GM19467 (cell line): ENCODE measurements around the gene IL1RAPL2.
"Not testable (repeated sequence)": the region's sequence is repeated elsewhere in the genome, so short reads cannot be mapped to it uniquely, and the experiment has no call there.

Experiments used
- ATAC-seq: cut with Tn5 transposase; IDR thresholded peaks from one replicate; pipeline ENCODE4 v1.9.1; 2021; ENCODE audit warnings: mild to moderate bottlenecking, moderate library complexity; ENCODE audit not compliant: unreplicated experiment

IL1RAPL2 gene

GRCh38 chrX:104842646-104843045, 276.6 kb downstream of the IL1RAPL2 start:
- ATAC-seq: no peak

GRCh38 chrX:104852241-104852640, 286.2 kb downstream of the IL1RAPL2 start:
- ATAC-seq: no peak

GRCh38 chrX:104854188-104854587, 288.2 kb downstream of the IL1RAPL2 start:
- no peak for ATAC-seq

GRCh38 chrX:104854790-104855340, 288.9 kb downstream of the IL1RAPL2 start:
- no peak for ATAC-seq

GRCh38 chrX:104863466-104863865, 297.5 kb downstream of the IL1RAPL2 start:
- no peak for ATAC-seq

GRCh38 chrX:104864296-104864695, 298.3 kb downstream of the IL1RAPL2 start:
- no peak for ATAC-seq

GRCh38 chrX:104877504-104877903, 311.5 kb downstream of the IL1RAPL2 start:
- no peak for ATAC-seq

- no peak for ATAC-seq
Measured at GRCh38 chrX:104902070-104902469, 336.1 kb downstream of the IL1RAPL2 start.

- not testable (repeated sequence) for ATAC-seq
Measured at GRCh38 chrX:104909694-104910093, 343.7 kb downstream of the IL1RAPL2 start.

GRCh38 chrX:104913348-104913747, 347.3 kb downstream of the IL1RAPL2 start:
- no peak for ATAC-seq

GRCh38 chrX:104914686-104915085, 348.7 kb downstream of the IL1RAPL2 start:
- not testable (repeated sequence) for ATAC-seq

- ATAC-seq: no peak
Measured at GRCh38 chrX:104918122-104918521, 352.1 kb downstream of the IL1RAPL2 start.

GRCh38 chrX:104921584-104922205, 355.7 kb downstream of the IL1RAPL2 start:
- no peak for ATAC-seq

GRCh38 chrX:104922206-104922621, 356.2 kb downstream of the IL1RAPL2 start:
- ATAC-seq: peak; percentile 97

- ATAC-seq: no peak
Measured at GRCh38 chrX:104929324-104929723, 363.3 kb downstream of the IL1RAPL2 start.

- ATAC-seq: no peak
Measured at GRCh38 chrX:104935581-104935980, 369.6 kb downstream of the IL1RAPL2 start.

- ATAC-seq: no peak
Measured at GRCh38 chrX:104953251-104953650, 387.3 kb downstream of the IL1RAPL2 start.

GRCh38 chrX:104961926-104962325, 395.9 kb downstream of the IL1RAPL2 start:
- ATAC-seq: no peak

GRCh38 chrX:104968241-104968640, 402.2 kb downstream of the IL1RAPL2 start:
- ATAC-seq: no peak

- ATAC-seq: no peak
Measured at GRCh38 chrX:104972737-104973136, 406.7 kb downstream of the IL1RAPL2 start.

- ATAC-seq: no peak
Measured at GRCh38 chrX:104987063-104987462, 421.1 kb downstream of the IL1RAPL2 start.

- no peak for ATAC-seq
Measured at GRCh38 chrX:104988038-104988437, 422.0 kb downstream of the IL1RAPL2 start.

GRCh38 chrX:104995546-104995945, 429.5 kb downstream of the IL1RAPL2 start:
- no peak for ATAC-seq
